ENCODE results near the gene BACH2. TPM values are rescaled to one million over a fixed set of nuclear protein-coding genes. Genes with fewer than 3 reads are reported as not detected.

The BACH2 gene
- total and polyA plus RNA-seq, 4 experiments from 2014 or later, result 6.5 to 48.0 (median 25.8) TPM

GRCh38 chr6:90227213-90227612 lies 69.4 kb downstream of the BACH2 start:
- Mint-ChIP-seq H3K27ac (peak overlapping the region in 5 of 7 donors; percentile 19 to 74 (median 42)), H3K36me3 (peaks cover 17 to 29% of the 10 kb centered on the region in 2 donors), H3K4me3 (no peak overlapping the region), H3K27me3 (no peaks in the 10 kb centered on the region), H3K9me3 (peaks cover 4 to 19% (median 10%) of the 10 kb centered on the region in 8 donors), H3K4me1 (peaks cover 26 to 75% (median 40%) of the 10 kb centered on the region in 4 donors)
- POLR2A ChIA-PET (ENCODE audit: partially characterized antibody), result no interaction called here
- Histone ChIP-seq H3K9me3 (ENCODE audit: control insufficient read depth in 1 of 2, low read length in 2 of 2) (peaks cover 0 to 4% of the 10 kb centered on the region in 2 donors), H3K4me3 (ENCODE audit: low read length in 2 of 2) (no peak overlapping the region), H3K36me3 (ENCODE audit: insufficient read depth, low read length) (no peaks in the 10 kb centered on the region), H3K27me3 (ENCODE audit: insufficient read depth, low read length) (no peaks in the 10 kb centered on the region), H3K4me1 (ENCODE audit: insufficient read depth, low read length) (peaks cover 22% of the 10 kb centered on the region), H3K27ac (ENCODE audit: low read depth, low read length) (no peak overlapping the region)
- intact Hi-C loops (cut with micrococcal nuclease), result no loop called here
- CTCF ChIA-PET (ENCODE audit: partially characterized antibody), result no interaction called here
- no peak for DNase-seq

GRCh38 chr6:90226257-90226656 lies 70.4 kb downstream of the BACH2 start:
- H3K9me3 Mint-ChIP-seq, result peaks cover 4 to 21% (median 10%) of the 10 kb centered on the region in 8 donors
- Histone ChIP-seq H3K4me1 (ENCODE audit: insufficient read depth, low read length) (peaks cover 13% of the 10 kb centered on the region), H3K4me3 (ENCODE audit: low read length in 2 of 2) (no peak overlapping the region), H3K27ac (ENCODE audit: low read depth, low read length) (no peak overlapping the region), H3K36me3 (ENCODE audit: insufficient read depth, low read length) (no peaks in the 10 kb centered on the region), H3K9me3 (ENCODE audit: control insufficient read depth in 1 of 2, low read length in 2 of 2) (peaks cover 0 to 4% of the 10 kb centered on the region in 2 donors), H3K27me3 (ENCODE audit: insufficient read depth, low read length) (no peaks in the 10 kb centered on the region)
- ChIA-PET CTCF (ENCODE audit: partially characterized antibody) (no interaction called here), POLR2A (ENCODE audit: partially characterized antibody) (no interaction called here)
- intact Hi-C loops (cut with micrococcal nuclease), result no loop called here
- H3K4me3 Mint-ChIP-seq, result no peak overlapping the region
- H3K4me1 Mint-ChIP-seq, result peaks cover 20 to 69% (median 33%) of the 10 kb centered on the region in 4 donors
- peaks cover 23 to 33% of the 10 kb centered on the region in 2 donors for H3K36me3 Mint-ChIP-seq
- no peak for DNase-seq
- H3K27ac Mint-ChIP-seq, result peak overlapping the region in 1 of 7 donors; percentile 21
- no peaks in the 10 kb centered on the region for H3K27me3 Mint-ChIP-seq

- POLR2A ChIA-PET (ENCODE audit: partially characterized antibody), result no interaction called here
- H3K36me3 ChIP-seq (ENCODE audit: insufficient read depth, low read length), result no peaks in the 10 kb centered on the region
- CTCF ChIA-PET (ENCODE audit: partially characterized antibody), result interaction anchor here (1.4 to 1.8 kb wide), 2 partner anchors 13 to 255 kb away, joined by 3 to 4 read pairs; no protein-coding TSS in a partner anchor
- Mint-ChIP-seq H3K4me1 (peaks cover 14 to 50% (median 19%) of the 10 kb centered on the region in 4 donors), H3K9me3 (peaks cover 4 to 21% (median 10%) of the 10 kb centered on the region in 8 donors), H3K4me3 (no peak overlapping the region), H3K27me3 (no peaks in the 10 kb centered on the region), H3K36me3 (peaks cover 23 to 33% of the 10 kb centered on the region in 2 donors), H3K27ac (no peak overlapping the region)
- intact Hi-C loops (cut with micrococcal nuclease), result no loop called here
- H3K4me3 ChIP-seq (ENCODE audit: low read length in 2 of 2), result no peak overlapping the region
- peaks cover 0 to 4% of the 10 kb centered on the region in 2 donors for H3K9me3 ChIP-seq (ENCODE audit: control insufficient read depth in 1 of 2, low read length in 2 of 2)
- no peaks in the 10 kb centered on the region for H3K27me3 ChIP-seq (ENCODE audit: insufficient read depth, low read length)
- DNase-seq, result no peak
- peaks cover 9% of the 10 kb centered on the region for H3K4me1 ChIP-seq (ENCODE audit: insufficient read depth, low read length)
- no peak overlapping the region for H3K27ac ChIP-seq (ENCODE audit: low read depth, low read length)
Measured at GRCh38 chr6:90224196-90224595, 72.4 kb downstream of the BACH2 start.

GRCh38 chr6:90222724-90223198 lies 73.9 kb downstream of the BACH2 start:
- Mint-ChIP-seq H3K4me1 (peaks cover 9 to 41% (median 16%) of the 10 kb centered on the region in 4 donors), H3K4me3 (peak overlapping the region in 1 of 8 donors; percentile 21), H3K27me3 (no peaks in the 10 kb centered on the region), H3K36me3 (peaks cover 23 to 32% of the 10 kb centered on the region in 2 donors), H3K27ac (peak overlapping the region in 3 of 7 donors; percentile 8 to 77 (median 25)), H3K9me3 (peaks cover 4 to 21% (median 10%) of the 10 kb centered on the region in 8 donors)
- DNase-seq, result no peak
- H3K9me3 ChIP-seq (ENCODE audit: control insufficient read depth in 1 of 2, low read length in 2 of 2), result peaks cover 0 to 4% of the 10 kb centered on the region in 2 donors
- no peaks in the 10 kb centered on the region for H3K27me3 ChIP-seq (ENCODE audit: insufficient read depth, low read length)
- intact Hi-C loops (cut with micrococcal nuclease), result no loop called here
- ChIA-PET POLR2A (ENCODE audit: partially characterized antibody) (no interaction called here), CTCF (ENCODE audit: partially characterized antibody) (interaction anchor here (0.7 to 1.5 kb wide), 4 partner anchors 11 to 258 kb away, joined by 3 read pairs; no protein-coding TSS in a partner anchor)
- H3K4me1 ChIP-seq (ENCODE audit: insufficient read depth, low read length), result peaks cover 23% of the 10 kb centered on the region
- H3K4me3 ChIP-seq (ENCODE audit: low read length in 2 of 2), result no peak overlapping the region
- H3K36me3 ChIP-seq (ENCODE audit: insufficient read depth, low read length), result no peaks in the 10 kb centered on the region
- H3K27ac ChIP-seq (ENCODE audit: low read depth, low read length), result no peak overlapping the region

GRCh38 chr6:90222008-90222407 lies 74.6 kb downstream of the BACH2 start:
- no peak for DNase-seq
- intact Hi-C loops (cut with micrococcal nuclease), result no loop called here
- Histone ChIP-seq H3K9me3 (ENCODE audit: control insufficient read depth in 1 of 2, low read length in 2 of 2) (peaks cover 0 to 4% of the 10 kb centered on the region in 2 donors), H3K4me3 (ENCODE audit: low read length in 2 of 2) (no peak overlapping the region), H3K36me3 (ENCODE audit: insufficient read depth, low read length) (no peaks in the 10 kb centered on the region), H3K27me3 (ENCODE audit: insufficient read depth, low read length) (no peaks in the 10 kb centered on the region), H3K27ac (ENCODE audit: low read depth, low read length) (no peak overlapping the region), H3K4me1 (ENCODE audit: insufficient read depth, low read length) (peaks cover 30% of the 10 kb centered on the region)
- no peak overlapping the region for H3K4me3 Mint-ChIP-seq
- peaks cover 10 to 35% (median 11%) of the 10 kb centered on the region in 4 donors for H3K4me1 Mint-ChIP-seq
- peak overlapping the region in 1 of 7 donors; percentile 27 for H3K27ac Mint-ChIP-seq
- ChIA-PET POLR2A (ENCODE audit: partially characterized antibody) (no interaction called here), CTCF (ENCODE audit: partially characterized antibody) (interaction anchor here (0.7 kb wide), 2 partner anchors 257 to 259 kb away, joined by 3 read pairs; no protein-coding TSS in a partner anchor)
- H3K27me3 Mint-ChIP-seq, result no peaks in the 10 kb centered on the region
- H3K9me3 Mint-ChIP-seq, result peaks cover 4 to 21% (median 10%) of the 10 kb centered on the region in 8 donors
- H3K36me3 Mint-ChIP-seq, result peaks cover 23 to 27% of the 10 kb centered on the region in 2 donors

GRCh38 chr6:90221403-90221802 lies 75.2 kb downstream of the BACH2 start:
- H3K4me1 Mint-ChIP-seq, result peaks cover 8 to 28% (median 13%) of the 10 kb centered on the region in 4 donors

GRCh38 chr6:90220273-90220672 lies 76.4 kb downstream of the BACH2 start:
- H3K9me3 ChIP-seq (ENCODE audit: control insufficient read depth in 1 of 2, low read length in 2 of 2), result peaks cover 0 to 4% of the 10 kb centered on the region in 2 donors
- H3K27me3 Mint-ChIP-seq, result no peaks in the 10 kb centered on the region
- ChIA-PET POLR2A (ENCODE audit: partially characterized antibody) (interaction anchor here (1.0 kb wide), 1 partner anchor 54 kb away, joined by 3 read pairs; no protein-coding TSS in a partner anchor), CTCF (ENCODE audit: partially characterized antibody) (no interaction called here)
- H3K36me3 ChIP-seq (ENCODE audit: insufficient read depth, low read length), result no peaks in the 10 kb centered on the region
- H3K4me1 ChIP-seq (ENCODE audit: insufficient read depth, low read length), result peaks cover 47% of the 10 kb centered on the region
- no peak overlapping the region for H3K4me3 ChIP-seq (ENCODE audit: low read length in 2 of 2)
- intact Hi-C loops (cut with micrococcal nuclease), result no loop called here
- no peak overlapping the region for H3K4me3 Mint-ChIP-seq
- H3K27me3 ChIP-seq (ENCODE audit: insufficient read depth, low read length), result no peaks in the 10 kb centered on the region
- H3K9me3 Mint-ChIP-seq, result peaks cover 4 to 21% (median 10%) of the 10 kb centered on the region in 8 donors
- no peak for DNase-seq
- peaks cover 4 to 19% (median 17%) of the 10 kb centered on the region in 4 donors for H3K4me1 Mint-ChIP-seq
- H3K27ac Mint-ChIP-seq, result no peak overlapping the region
- H3K27ac ChIP-seq (ENCODE audit: low read depth, low read length), result no peak overlapping the region
- peaks cover 16 to 17% of the 10 kb centered on the region in 2 donors for H3K36me3 Mint-ChIP-seq

More at GRCh38 chr6:90221403-90221802, 75.2 kb downstream of the BACH2 start:
- H3K9me3 Mint-ChIP-seq, result peaks cover 4 to 21% (median 10%) of the 10 kb centered on the region in 8 donors
- intact Hi-C loops (cut with micrococcal nuclease), result no loop called here
- CTCF ChIA-PET (ENCODE audit: partially characterized antibody), result no interaction called here
- no peak overlapping the region for H3K4me3 Mint-ChIP-seq
- peaks cover 0 to 4% of the 10 kb centered on the region in 2 donors for H3K9me3 ChIP-seq (ENCODE audit: control insufficient read depth in 1 of 2, low read length in 2 of 2)
- no peaks in the 10 kb centered on the region for H3K27me3 Mint-ChIP-seq
- H3K27ac Mint-ChIP-seq, result peak overlapping the region in 2 of 7 donors; percentile 39 to 47
- POLR2A ChIA-PET (ENCODE audit: partially characterized antibody), result interaction anchor here (1.0 kb wide), 1 partner anchor 53 kb away, joined by 3 read pairs; no protein-coding TSS in a partner anchor
- no peaks in the 10 kb centered on the region for H3K36me3 ChIP-seq (ENCODE audit: insufficient read depth, low read length)
- H3K36me3 Mint-ChIP-seq, result peaks cover 23% of the 10 kb centered on the region in 2 donors
- no peaks in the 10 kb centered on the region for H3K27me3 ChIP-seq (ENCODE audit: insufficient read depth, low read length)
- H3K4me3 ChIP-seq (ENCODE audit: low read length in 2 of 2), result no peak overlapping the region
- no peak for DNase-seq
- peaks cover 36% of the 10 kb centered on the region for H3K4me1 ChIP-seq (ENCODE audit: insufficient read depth, low read length)
- no peak overlapping the region for H3K27ac ChIP-seq (ENCODE audit: low read depth, low read length)
